Lower leg skin (tissue), 3 donors: Measurements from ENCODE around the gene LMO2.

Experiments used
- CTCF ChIP-seq, 3 donors: fragments of 450-650 bp; IDR thresholded peaks; one replicate each; pipeline ENCODE4 v1.5.1; 2016; ENCODE audit warnings: antibody characterized with exemption in 3 of 3, mild to moderate bottlenecking in 3 of 3, moderate library complexity in 2 of 3
- POLR2A ChIP-seq, 2 donors: fragments of 450-650 bp; IDR thresholded peaks; one replicate each; pipeline ENCODE4 v1.6.1; 2016 to 2017; ENCODE audit warnings: antibody characterized with exemption in 2 of 2, mild to moderate bottlenecking in 1 of 2, moderate library complexity in 1 of 2

- TF ChIP-seq POLR2A (IDR thresholded peaks at IDR 0.05), result no peak
- TF ChIP-seq CTCF (IDR thresholded peaks at IDR 0.05), result no peak
These were observed 8.4 kb upstream of the LMO2 start for GRCh38 chr11:33900159-33900840.
